ENCODE data around the gene MYO9A. TPM values are rescaled to one million over a fixed set of nuclear protein-coding genes. Genes with fewer than 3 reads are reported as not detected.

Gene MYO9A
- total and polyA plus RNA-seq, 2 donors (not counting 1 experiment from before 2014, with no cell fraction given), result 6.2 to 66.1 TPM

- H3K9ac ChIP-seq (ENCODE audit: low read length), result no peak overlapping the region
- no peaks in the 10 kb centered on the region for H4K20me1 ChIP-seq (ENCODE audit: control insufficient read depth, insufficient read depth, low read length, poor library complexity, severe bottlenecking)
- no peaks in the 10 kb centered on the region for H3K27me3 ChIP-seq (replicated peaks in 1 of 4; ENCODE audit: control extremely low read depth in 1 of 4, control insufficient read depth in 3 of 4, insufficient read depth in 4 of 4, low read length in 3 of 4)
- H3K4me1 Mint-ChIP-seq, result no peaks in the 10 kb centered on the region
- H3K9me3 ChIP-seq (ENCODE audit: control extremely low read depth in 1 of 3, control insufficient read depth in 2 of 3, insufficient read depth in 1 of 3, low read length in 2 of 3), result peaks cover 2 to 29% (median 14%) of the 10 kb centered on the region in 3 donors
- H3K4me1 ChIP-seq (ENCODE audit: control insufficient read depth in 2 of 2, insufficient read depth in 2 of 2, low read length in 2 of 2), result no peaks in the 10 kb centered on the region
- no peak overlapping the region for H3K4me3 Mint-ChIP-seq
- ATAC-seq (ENCODE audit: low read depth) (no peak), DNase-seq (no peak)
- WGBS (ENCODE audit: insufficient coverage), result 88% methylated on average over 2 of the region's 3 CpGs
- no peaks in the 10 kb centered on the region for H3K27me3 Mint-ChIP-seq
- ChIA-PET CTCF (no interaction called here), POLR2A (no interaction called here)
- peaks cover 25% of the 10 kb centered on the region for H3K9me3 Mint-ChIP-seq (ENCODE audit: insufficient read depth)
- H3K36me3 ChIP-seq (replicated peaks in 1 of 2; ENCODE audit: control extremely low read depth in 1 of 2, control insufficient read depth in 1 of 2, extremely low read depth in 1 of 2, insufficient read depth in 2 of 2, low read length in 1 of 2), result peaks cover 11 to 33% of the 10 kb centered on the region in 2 experiments
- TF ChIP-seq EZH2 (IDR thresholded peaks at IDR 0.05; ENCODE audit: borderline replicate concordance, insufficient read depth, low read depth, low read length, poor library complexity, severe bottlenecking) (no peak), CTCF (IDR thresholded peaks at IDR 0.05) (no peak)
- intact Hi-C loops (cut with micrococcal nuclease), result no loop called here
- H3K4me3 ChIP-seq (ENCODE audit: control extremely low read depth in 1 of 5, extremely low read depth in 1 of 5, insufficient read depth in 1 of 5, low read depth in 2 of 5, low read length in 4 of 5), result no peak overlapping the region
- no peak overlapping the region for H3K27ac Mint-ChIP-seq
- H2AFZ ChIP-seq (ENCODE audit: insufficient read depth, low read depth, low read length, poor library complexity, severe bottlenecking), result no peak overlapping the region
- no peaks in the 10 kb centered on the region for H3K79me2 ChIP-seq (ENCODE audit: control insufficient read depth, insufficient read depth, low read length)
- no peak overlapping the region for H3K4me2 ChIP-seq (replicated peaks; ENCODE audit: low read depth, low read length, poor library complexity, severe bottlenecking)
- H3K27ac ChIP-seq (ENCODE audit: low read length in 2 of 2), result no peak overlapping the region
These were observed 294.1 kb downstream of the MYO9A start for GRCh38 chr15:71823801-71824200.

DNA sequence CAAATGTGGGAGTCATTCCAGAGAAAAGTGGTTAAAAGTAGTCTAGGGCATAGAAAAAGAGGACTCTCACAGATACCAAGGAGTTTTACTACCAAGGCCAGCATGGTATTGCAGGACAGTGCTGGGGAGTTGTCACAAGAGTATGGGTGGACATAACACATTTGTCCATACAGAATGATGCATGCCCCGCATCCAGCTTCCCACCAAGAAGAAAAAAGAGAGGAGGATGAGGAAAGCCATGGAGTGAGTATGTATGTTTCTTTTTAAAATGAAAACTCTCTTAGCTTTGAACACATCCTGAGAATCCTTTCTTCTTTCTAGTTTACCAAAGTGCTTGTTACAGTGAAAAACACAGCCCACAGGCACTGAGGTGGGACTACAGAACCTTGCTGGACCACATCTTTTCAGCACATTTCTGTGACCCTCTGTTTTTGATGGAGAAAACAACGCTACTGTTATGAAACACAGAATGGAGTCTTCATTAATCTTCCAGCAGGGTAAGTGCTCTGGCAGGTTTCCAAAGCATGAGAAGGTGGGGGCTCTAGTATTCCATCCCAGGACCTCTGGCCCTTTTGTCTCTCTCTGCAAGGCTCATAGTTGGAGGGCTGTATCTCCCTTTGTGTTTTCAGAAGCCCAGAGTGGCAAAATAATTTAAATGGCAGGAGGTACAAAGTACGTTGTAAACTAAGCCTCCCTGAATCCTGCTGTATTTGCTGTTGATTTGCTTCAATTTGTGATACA is 294.9 kb downstream of the MYO9A start:
- TF ChIP-seq CTCF (IDR thresholded peaks at IDR 0.05) (no peak), EZH2 (IDR thresholded peaks at IDR 0.05; ENCODE audit: borderline replicate concordance, insufficient read depth, low read depth, low read length, poor library complexity, severe bottlenecking) (no peak)
- H3K9me3 Mint-ChIP-seq (ENCODE audit: insufficient read depth), result peaks cover 25% of the 10 kb centered on the region
- WGBS (ENCODE audit: insufficient coverage), result 100% methylated on average over 1 of the region's 3 CpGs
- Histone ChIP-seq H3K27me3 (replicated peaks in 1 of 4; ENCODE audit: control extremely low read depth in 1 of 4, control insufficient read depth in 3 of 4, insufficient read depth in 4 of 4, low read length in 3 of 4) (no peaks in the 10 kb centered on the region), H4K20me1 (ENCODE audit: control insufficient read depth, insufficient read depth, low read length, poor library complexity, severe bottlenecking) (no peaks in the 10 kb centered on the region), H3K9me3 (ENCODE audit: control extremely low read depth in 1 of 3, control insufficient read depth in 2 of 3, insufficient read depth in 1 of 3, low read length in 2 of 3) (peaks cover 2 to 29% (median 17%) of the 10 kb centered on the region in 3 donors), H3K27ac (ENCODE audit: low read length in 2 of 2) (no peak overlapping the region), H3K36me3 (replicated peaks in 1 of 2; ENCODE audit: control extremely low read depth in 1 of 2, control insufficient read depth in 1 of 2, extremely low read depth in 1 of 2, insufficient read depth in 2 of 2, low read length in 1 of 2) (peaks cover 11 to 25% of the 10 kb centered on the region in 2 experiments), H2AFZ (ENCODE audit: insufficient read depth, low read depth, low read length, poor library complexity, severe bottlenecking) (no peak overlapping the region), H3K4me2 (replicated peaks; ENCODE audit: low read depth, low read length, poor library complexity, severe bottlenecking) (no peak overlapping the region), H3K4me3 (ENCODE audit: control extremely low read depth in 1 of 5, extremely low read depth in 1 of 5, insufficient read depth in 1 of 5, low read depth in 2 of 5, low read length in 4 of 5) (no peak overlapping the region), H3K9ac (ENCODE audit: low read length) (no peak overlapping the region), H3K4me1 (ENCODE audit: control insufficient read depth in 2 of 2, insufficient read depth in 2 of 2, low read length in 2 of 2) (no peaks in the 10 kb centered on the region), H3K79me2 (ENCODE audit: control insufficient read depth, insufficient read depth, low read length) (no peaks in the 10 kb centered on the region)
- ChIA-PET CTCF (no interaction called here), POLR2A (no interaction called here)
- H3K27me3 Mint-ChIP-seq, result no peaks in the 10 kb centered on the region
- H3K4me1 Mint-ChIP-seq, result no peaks in the 10 kb centered on the region
- H3K4me3 Mint-ChIP-seq, result no peak overlapping the region
- DNase-seq, result no peak
- intact Hi-C loops (cut with micrococcal nuclease), result no loop called here
- H3K27ac Mint-ChIP-seq, result no peak overlapping the region
- no peak for ATAC-seq (ENCODE audit: low read depth)

Data from B cell (primary cell).